GM12801 (cell line): ENCODE results near the gene ITGA5.

Experiments
- TF ChIP-seq, protein P1 (sequence below): IDR thresholded peaks from one replicate; pipeline ENCODE4 v1.5.1; 2011; ENCODE audit warnings: control low read depth; ENCODE audit not compliant: insufficient read length; ENCODE audit errors: extremely low read depth

The ITGA5 gene

DNA sequence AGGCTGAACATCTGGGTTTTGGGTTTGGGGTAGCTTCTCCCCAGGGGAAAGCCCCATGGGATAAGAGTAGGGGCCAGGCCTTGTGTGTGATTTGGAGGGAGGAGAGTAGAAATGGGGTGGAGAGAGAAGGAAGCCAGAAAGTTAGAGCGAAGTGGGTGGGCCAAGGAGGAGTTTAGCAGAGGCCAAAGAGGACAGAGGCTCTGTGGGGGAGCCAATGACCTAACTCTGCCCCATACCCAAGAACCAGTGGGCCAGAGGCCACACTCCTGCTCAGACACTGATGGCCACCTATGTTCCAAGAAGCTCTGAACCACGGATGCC, 43.8 kb downstream of the ITGA5 start:
- TF ChIP-seq, protein P1, sequence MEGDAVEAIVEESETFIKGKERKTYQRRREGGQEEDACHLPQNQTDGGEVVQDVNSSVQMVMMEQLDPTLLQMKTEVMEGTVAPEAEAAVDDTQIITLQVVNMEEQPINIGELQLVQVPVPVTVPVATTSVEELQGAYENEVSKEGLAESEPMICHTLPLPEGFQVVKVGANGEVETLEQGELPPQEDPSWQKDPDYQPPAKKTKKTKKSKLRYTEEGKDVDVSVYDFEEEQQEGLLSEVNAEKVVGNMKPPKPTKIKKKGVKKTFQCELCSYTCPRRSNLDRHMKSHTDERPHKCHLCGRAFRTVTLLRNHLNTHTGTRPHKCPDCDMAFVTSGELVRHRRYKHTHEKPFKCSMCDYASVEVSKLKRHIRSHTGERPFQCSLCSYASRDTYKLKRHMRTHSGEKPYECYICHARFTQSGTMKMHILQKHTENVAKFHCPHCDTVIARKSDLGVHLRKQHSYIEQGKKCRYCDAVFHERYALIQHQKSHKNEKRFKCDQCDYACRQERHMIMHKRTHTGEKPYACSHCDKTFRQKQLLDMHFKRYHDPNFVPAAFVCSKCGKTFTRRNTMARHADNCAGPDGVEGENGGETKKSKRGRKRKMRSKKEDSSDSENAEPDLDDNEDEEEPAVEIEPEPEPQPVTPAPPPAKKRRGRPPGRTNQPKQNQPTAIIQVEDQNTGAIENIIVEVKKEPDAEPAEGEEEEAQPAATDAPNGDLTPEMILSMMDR, result no peak

DNA sequence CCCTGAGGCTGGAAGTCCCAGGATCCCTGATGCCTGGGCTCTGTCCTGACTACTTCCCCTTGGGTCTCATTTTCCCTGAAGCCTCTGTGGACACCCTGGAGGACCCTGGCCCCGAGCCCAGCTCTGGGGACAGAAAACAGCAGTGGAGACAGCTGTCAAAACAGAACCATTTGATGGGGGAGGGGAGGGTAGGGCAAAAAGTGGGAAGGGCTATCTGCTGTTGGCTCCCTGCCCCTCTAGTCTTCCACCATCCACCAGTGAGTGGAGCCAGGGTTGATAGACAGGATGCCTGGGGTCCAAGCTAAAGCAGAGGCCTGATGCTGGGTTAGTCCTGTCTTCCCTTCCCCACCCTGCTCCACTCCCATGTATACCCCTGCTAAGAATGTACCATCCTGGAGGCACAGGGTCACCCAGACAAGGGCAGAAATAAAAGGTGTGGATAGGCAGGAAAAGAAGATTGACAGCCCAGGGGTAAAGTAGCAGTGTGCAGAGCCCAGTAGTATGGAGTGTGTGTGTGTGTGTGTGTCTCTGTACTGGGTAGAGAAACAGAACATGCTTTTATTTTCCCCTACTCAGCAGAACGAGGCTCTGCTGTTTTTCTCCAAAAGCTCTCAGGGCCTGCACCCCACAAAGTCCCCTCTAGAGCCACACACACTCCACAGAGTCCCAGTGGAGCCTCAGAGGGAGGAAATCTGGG, 44.4 kb downstream of the ITGA5 start:
- TF ChIP-seq, protein P1, result no peak

DNA sequence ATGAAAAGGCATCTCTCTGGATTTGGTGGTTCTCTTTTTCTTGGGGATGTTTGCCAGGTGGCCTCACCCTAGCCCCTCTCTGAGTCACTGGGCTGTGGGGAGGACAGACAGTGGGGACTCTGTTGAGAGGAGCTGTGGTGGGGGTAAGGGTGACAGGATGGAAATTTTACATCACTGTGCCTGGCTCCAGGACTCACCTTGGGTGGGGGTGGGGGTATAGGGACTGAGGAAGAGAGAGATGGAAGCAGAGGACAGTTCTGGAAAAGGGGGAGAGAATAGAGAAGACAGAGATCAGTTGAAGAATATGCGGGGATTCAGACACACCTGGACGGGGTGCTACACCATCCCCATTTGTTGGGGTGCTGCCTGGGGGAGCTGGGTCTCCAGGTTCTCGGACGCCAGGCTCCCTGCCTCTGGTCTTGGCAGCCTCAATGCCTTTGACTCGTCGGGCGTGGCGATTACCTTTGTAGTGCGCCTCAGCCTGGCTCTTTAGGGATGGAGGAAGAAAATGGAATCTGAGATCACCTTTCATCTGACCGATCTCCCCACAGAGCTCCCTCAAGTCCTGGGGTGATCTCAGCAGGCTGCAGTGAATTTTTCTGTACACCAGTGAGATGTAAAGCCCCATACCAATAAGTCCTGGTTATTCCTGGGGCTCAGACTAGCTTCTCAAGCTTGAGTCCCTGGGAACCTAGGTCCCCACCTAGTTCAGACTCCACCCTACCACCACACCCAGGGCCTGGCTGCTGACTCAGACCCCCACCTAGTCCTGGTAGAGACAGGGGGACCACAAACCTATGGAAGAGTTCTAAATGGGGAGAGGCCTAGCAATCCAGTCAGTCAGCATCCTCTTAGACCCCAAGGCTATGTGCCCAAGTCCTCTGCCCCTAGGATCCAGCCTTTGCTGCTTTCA, 45.2 kb downstream of the ITGA5 start:
- TF ChIP-seq, protein P1, result no peak

DNA sequence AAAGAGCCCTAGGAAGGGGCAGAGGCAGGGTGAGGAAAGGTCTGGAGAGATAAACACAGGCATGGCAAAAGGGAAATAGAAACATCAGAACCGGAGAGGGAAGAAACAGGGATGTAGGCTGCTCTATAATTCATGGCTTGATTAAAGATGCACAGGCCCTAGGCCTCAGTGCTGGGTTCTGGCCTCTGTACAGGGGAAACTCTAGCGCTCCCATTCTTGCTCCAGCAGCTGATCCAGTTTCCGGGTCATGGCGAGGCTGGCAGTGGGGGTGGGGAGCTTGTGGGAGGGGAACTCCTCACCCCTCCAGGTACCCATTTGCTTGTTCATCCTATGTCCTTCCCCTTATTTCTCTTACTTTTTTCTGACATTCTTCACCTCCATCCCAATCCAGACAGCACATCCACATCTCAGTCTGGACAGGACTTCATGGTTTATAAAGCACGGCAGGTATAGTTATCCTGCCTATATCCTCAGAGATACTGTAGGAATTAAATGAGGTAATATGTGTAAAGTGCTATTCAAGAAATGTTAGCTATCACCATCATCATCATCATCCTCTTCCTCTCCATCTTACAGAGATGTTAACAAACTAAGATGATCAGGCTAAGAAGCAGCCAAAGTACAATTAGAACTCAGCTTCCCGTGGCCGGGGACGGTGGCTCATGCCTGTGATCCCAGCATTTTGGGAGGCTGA, 46.8 kb downstream of the ITGA5 start:
- TF ChIP-seq, protein P1, result no peak

DNA sequence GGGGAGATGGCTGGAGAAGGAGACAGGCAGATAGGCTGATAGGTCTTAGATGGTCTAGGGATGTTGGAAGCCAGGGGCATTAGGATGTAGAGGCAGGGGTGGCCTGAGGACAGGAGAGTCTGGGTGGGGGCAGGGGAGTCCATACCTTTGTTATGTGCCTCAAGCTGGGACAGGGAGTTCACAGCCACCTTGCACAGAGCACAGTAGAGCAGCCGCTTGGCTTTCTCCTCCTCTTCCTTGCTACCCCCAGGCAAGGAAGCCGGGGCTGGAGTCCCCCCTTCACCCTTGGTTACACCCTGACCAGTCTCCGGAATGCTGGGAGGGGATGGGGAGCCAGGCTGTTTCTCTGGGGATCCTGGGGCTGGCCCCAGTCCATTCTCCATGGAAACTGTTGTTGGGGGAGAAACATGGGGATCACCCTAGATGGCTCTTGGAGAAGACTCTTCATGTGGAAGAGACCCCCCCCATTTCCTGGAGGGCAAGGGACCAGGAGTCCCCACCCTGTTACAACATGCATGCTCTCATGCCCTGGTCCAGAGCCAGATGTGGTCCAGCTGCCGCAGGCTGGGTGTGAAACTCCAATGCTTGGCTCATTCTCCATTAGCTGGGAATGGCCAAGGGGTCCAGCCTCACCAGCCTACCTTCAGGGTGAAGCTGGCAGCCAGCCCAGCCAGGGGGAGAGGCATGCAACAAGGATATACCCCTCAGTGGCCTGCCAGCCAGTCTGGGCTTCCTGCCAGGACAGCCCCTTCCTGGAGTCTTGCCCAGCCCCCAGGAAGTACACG, 47.5 kb downstream of the ITGA5 start:
- TF ChIP-seq, protein P1, result no peak

DNA sequence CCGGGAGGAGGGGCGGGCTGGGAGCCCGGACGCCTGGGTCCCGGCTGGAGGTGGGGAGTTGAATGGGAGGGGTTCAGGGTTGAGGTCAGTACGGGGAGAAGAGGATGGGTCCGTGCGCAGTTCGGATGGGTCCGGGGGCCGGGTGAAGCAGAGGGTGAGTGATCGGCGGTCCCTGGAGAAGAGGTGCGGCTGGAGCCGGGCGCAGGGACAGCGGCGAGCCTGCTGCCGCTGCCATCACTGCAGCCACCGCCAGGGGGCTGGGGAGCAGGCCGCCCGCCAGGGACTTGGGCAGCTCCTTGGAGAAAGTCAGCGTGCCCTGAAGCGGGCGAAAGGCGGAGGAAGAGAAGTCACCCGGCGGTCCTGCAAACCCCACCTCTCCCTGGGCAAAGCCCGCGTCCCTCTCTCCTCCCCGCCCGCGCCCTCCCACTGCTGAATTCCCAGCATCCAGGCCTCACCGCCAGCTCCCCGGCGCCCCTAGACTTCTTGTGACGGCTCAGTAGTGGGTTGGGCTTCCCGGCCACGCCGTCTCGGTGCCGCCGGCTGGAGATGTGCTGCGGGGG, 48.8 kb downstream of the ITGA5 start:
- TF ChIP-seq, protein P1, result no peak
